Stimulated activated CD8-positive, alpha-beta memory T cell treated with anti-CD3 and anti-CD28 coated beads, Interleukin-4, amount 100 ng/mL, for 4 hours (primary cell): ENCODE measurements around the gene KLF16.

Experiments
- DNase-seq, 2 donors: peaks; one replicate each; pipeline ENCODE4 v3.0.0-alpha.2; 2020; ENCODE audit warnings: low read depth in 2 of 2, low spot score in 1 of 2

KLF16 gene

DNA sequence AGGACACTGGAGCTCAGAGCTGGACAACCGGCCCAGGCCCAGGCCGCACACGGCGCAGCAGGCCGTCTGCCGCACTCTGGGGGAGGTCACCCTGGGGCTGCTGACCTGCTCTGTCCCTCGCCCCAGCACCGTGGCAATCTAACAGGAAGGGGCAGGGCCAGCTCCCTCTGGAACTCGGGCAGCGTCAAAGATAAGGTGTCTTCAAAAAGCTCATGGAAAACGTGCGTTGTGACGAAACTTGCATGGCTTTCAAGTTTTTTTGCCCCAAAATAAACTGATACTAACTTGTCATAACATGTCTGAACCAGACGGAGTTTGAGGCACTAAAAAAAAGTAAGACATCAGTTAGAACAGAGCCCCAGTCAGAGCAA is 39.1 kb downstream of the KLF16 start:
- DNase-seq, result no peak

- no peak for DNase-seq
Observed at GRCh38 chr19:1823539-1824251, 39.7 kb downstream of the KLF16 start.

GRCh38 chr19:1823020-1823419 is 40.4 kb downstream of the KLF16 start:
- DNase-seq, result no peak

- DNase-seq, result no peak
Observed at GRCh38 chr19:1822210-1822609, 41.2 kb downstream of the KLF16 start.

- DNase-seq, result no peak
Observed at GRCh38 chr19:1819341-1820255, 43.8 kb downstream of the KLF16 start.

DNA sequence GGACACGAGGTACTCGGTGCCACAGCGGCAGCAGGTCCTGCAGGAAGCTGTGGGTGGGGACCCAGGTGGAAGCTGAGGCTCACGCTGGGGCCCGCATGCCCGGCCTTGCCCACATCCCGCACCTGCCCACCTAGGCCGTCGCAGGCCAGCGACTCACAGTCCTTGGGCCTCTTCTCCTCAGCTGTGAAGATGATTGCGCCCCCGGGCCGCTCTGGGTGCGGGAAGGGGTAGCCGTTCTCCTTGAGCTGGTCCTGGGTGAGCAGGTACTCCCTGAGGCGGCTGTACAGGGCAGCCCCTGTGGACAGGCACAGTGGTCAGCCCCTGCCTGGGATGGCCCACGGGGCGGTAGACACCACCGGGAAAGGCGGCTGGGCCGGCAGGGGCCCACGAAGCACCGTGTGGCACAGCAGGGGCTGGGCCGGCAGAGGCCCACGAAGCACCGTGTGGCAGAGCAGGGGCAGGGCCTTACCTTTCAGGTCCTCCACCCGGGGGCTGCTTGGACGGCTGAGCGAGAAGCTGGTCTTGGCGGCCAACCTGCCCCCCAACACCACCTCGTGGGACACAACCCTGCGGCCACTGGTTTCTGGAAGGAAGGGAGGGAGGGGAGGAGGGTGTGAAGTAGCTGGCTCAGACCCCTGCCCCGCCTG is 44.7 kb downstream of the KLF16 start:
- no peak for DNase-seq

DNA sequence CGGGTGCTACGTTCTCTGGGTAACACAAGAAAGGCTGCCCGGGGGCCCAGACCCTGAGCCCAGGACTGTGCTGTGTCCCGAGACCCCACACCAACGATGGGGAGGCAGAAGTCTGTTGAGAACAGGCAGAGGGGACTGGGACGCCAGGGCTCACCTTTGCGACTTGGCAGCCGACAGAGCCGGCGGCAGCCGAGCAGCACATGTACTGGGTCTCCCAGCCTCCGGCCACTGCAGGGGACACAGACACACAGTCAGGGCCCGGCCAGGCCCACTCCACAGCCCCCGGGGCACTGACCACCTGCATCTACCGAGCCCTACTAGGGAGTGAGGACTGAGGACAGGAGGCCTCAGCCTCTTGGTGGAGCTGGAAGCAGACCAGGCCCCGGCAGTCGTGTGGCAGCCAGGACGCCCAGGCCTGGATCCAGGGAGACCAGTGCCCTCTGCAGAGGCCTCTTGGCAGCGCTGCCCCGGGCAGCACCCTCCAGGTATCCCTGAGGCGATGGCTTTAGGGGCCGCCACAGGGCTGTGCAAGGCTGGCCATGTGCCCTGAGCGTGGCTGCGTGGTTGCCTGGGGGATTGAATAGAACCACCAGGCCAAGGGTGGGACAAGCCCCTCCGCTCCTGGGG is 45.7 kb downstream of the KLF16 start:
- DNase-seq, result no peak

- DNase-seq, result no peak
Observed at GRCh38 chr19:1816530-1817298, 46.7 kb downstream of the KLF16 start.

- no peak for DNase-seq
Observed at GRCh38 chr19:1815605-1816529, 47.5 kb downstream of the KLF16 start.

DNA sequence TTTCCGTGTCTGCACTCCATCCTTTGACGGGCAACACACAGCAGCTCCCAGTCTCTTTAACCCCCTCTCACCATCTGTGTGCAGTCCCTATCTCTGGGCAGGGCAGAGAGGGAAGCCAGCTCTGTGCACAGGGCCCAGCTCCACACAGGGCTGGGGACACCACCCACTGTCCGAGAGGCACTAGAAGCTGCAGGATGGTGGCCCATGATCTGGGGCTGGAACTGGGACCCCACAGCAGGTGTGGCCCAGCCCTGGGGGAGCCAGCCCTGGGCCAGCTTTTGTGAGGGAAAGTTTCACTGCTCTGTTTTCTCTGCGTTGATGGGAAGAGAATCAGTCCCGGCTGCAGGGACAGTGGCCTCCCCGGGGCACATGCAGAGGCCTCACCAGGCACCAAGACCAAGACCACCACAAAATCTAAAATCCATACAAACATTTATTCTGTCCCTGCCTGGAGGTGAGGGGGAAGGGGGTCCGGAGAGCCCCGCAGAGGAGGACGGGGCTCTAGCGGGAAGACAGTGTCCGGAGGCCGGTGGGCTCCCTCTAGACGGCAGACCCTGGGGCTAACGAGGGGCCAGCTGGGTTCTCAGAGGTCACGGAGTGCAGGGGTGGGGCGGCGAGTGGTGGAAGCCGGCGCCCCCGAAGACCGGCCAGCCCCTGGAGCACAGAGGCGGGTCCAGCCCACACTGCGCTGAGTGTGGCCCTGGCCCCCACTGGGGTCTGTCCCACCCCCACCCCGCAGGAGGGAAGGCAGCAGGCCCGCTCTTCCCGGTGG is 48.4 kb downstream of the KLF16 start:
- DNase-seq, result no peak

DNA sequence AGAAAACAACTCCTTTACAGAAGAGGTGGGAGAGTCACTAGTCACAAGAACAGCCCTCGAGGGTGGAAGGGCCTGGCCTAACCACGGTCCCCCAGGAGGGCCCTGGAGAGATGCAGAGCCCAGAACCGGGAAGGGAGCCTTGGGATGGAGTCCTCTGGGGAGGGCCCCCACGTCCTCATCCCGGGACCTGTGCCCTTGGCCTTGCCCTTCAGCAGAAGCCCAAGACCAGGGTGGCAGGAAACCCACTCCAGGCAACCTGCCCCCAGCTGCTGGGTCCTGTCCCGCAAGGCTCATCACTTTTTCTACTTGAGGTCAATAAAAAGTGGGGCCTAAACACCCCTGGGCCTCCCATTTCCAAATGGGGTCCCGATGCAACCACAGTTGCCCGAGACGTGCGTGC is 49.0 kb downstream of the KLF16 start:
- no peak for DNase-seq

DNA sequence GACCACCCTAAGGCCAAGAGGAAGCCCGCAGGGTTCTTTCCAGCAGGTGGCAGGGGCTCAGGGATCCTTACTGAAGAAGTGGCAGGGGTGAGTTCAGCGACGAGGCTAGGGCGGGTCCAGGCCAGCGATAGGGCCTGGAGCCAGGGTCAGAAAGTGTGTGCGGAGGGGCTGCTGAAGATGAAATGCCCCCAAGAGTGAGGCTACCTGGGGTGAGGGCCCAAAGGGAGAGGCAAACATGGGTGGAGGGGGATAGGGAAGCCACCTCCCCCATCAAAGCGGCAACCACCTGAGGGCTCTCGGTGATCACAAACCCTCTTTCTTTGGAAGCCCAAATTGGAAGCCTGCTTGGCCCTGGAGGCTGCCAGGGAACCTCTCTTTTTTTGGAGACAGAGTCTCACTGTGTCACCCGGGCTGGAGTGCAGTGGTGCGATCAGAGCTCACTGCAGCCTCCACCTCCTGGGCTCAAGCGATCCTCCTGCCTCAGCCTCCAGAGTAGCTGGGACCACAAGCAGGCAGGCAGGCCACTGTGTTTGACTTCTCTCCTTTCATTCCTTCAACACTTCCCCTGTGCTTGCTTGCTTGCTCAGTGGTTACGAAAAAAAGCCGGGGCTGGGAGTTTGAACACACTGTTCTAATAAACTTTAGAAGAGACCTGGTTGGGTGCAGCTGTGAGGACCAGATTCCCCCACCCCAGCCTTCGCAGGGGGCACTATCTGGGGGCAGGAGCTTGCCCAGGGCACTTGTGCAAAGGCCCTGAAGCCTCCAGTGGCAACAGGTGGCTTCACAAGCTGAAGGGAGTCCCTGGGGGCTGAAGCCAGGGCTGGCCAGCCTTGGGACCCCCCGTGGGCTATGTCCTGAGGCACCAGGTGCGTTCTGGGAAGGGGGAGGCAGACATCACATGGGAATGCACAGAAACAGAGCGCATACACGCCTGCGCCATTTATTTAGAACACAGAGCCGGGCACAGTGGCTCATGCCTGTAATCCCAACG is 49.9 kb downstream of the KLF16 start:
- DNase-seq, result no peak

- DNase-seq, result peak; percentile 51 to 56
Observed at GRCh38 chr19:1812426-1813191, 50.8 kb downstream of the KLF16 start.

GRCh38 chr19:1811942-1812425 is 51.4 kb downstream of the KLF16 start, which contains the start of gene ATP8B3:
ATP8B3 (minus strand) TSS chr19:1812276; CDS start chr19:1811736, 540 bp downstream.
- DNase-seq, result peak; percentile 43 to 49

DNA sequence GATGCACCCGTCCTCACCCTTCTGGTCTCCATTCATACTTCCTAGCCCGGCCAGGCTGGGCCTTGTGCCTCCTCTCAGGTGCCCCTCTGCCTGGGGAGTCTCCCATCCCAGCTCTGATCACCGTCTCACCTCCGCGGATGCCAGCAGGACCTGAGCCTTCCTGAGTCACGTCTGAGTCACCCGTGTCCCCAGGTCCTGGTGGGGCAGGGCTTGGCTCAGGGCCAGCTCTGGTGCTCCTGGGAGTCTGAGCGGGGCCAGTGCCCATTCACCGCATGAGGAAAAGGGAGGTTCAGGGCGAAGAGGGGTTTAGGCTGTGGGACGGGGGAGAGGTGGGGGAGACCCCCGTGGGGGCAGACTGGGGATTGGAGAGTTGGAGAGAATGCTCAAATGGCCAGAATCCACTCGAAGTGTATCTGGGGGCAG is 51.9 kb downstream of the KLF16 start:
- DNase-seq, result peak; percentile 22 to 30

GRCh38 chr19:1810439-1811160 is 52.8 kb downstream of the KLF16 start:
- no peak for DNase-seq
